HG03280 (cell line): ENCODE measurements around the gene SDE2.
A peak's percentile ranks its signal among the peaks of the same experiment; 100 is the strongest.

ENCODE experiments used
- ATAC-seq: cut with Tn5 transposase; IDR thresholded peaks from one replicate; pipeline ENCODE4 v1.9.1; 2021; ENCODE audit warnings: mild to moderate bottlenecking, moderate library complexity; ENCODE audit not compliant: unreplicated experiment

The SDE2 gene

DNA sequence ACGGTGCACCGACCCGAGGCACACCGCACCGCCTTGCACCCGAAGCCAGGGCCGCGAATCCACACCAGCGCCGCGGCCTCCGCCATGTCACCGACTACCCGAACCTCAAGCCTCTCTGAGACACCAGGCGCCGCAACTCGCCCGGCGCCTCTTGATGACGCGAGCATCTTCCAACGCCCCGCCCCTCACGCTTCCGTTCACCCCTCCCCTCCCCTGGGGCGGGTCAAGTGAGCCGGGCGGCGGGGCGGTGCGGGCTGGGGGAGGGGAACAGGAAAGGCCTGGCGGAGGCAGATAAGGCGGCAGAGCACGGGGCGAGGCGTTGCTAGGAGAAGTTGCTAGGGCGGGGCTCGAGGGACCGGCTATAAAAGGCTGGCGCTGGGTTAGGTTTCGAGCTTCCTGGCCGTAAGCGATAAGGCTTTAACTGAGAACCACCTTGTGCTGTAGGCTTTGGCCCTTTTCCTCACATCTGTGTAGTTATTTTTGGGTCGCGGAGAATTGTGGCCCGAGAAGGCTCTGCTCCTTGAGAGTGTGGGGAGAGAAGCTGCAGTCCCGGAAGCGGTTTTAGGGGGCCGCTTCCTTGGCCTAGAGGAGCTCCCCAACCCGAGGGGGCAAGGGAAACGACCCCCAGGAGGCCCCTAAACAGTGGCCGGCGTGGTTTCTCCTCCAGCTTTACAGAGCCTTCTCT, at the start of gene SDE2:
TSS of gene SDE2 (minus strand) at position 117 of the 685 bp plus-strand sequence. CDS start at position 86, 31 bp downstream.
- ATAC-seq = peak; percentile 82

DNA sequence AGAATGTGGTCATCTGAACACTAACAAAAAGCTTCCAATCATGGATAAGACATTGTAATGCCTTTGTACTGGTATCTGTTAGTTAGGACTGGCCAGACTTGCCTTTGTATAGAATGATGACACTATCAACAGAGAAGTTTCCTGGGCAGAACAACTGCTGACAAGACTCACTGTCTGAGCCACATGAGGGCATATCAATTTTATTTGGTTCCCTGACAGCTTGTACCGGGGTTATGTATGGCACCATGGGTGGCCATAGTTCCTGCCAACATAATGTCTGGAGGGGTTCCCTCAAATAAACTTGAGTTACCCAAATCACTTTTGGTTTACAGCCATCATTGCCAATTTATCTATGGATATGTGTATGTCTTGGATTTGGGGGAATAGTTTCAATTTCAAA, 49.7 kb upstream of the SDE2 start:
- ATAC-seq = no peak

DNA sequence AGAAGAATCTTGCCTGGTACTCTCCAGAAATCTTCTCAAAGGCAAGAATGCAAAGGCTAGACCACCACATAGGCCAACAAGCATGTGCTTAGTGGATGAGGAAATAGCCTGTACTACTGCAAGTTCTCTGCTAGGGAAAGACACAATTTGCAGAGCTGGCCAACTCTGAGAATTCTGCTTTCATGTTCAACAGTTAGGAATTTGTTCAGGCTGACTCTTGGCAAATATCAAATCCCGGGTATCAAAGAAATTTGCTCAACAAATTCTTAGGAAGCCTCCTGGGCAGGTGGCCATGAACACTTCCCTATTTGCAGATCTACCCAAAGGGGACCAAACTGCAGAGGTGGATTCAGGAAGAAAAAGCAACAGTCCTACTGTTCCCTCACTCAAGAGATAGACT, 48.4 kb upstream of the SDE2 start:
- ATAC-seq = no peak

DNA sequence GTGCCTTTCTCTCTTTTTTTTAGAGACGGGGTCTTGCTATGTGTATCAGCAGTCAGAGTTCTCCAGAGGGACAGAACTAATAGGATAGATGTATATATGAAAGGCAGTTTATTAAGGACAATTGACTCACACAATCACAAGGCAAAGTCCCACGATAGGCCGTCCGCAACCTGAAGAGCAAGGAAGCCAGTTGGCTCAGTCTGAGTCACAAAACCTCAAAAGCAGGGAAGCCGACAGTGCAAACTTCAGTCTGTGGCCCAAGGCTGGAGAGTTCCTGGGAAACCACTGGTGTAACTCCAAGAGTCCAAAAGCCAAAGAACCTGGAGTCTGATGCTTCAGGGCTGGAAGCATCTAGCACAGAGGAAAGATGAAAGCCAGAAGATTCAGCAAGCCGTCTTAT, 47.1 kb upstream of the SDE2 start:
- ATAC-seq = no peak

DNA sequence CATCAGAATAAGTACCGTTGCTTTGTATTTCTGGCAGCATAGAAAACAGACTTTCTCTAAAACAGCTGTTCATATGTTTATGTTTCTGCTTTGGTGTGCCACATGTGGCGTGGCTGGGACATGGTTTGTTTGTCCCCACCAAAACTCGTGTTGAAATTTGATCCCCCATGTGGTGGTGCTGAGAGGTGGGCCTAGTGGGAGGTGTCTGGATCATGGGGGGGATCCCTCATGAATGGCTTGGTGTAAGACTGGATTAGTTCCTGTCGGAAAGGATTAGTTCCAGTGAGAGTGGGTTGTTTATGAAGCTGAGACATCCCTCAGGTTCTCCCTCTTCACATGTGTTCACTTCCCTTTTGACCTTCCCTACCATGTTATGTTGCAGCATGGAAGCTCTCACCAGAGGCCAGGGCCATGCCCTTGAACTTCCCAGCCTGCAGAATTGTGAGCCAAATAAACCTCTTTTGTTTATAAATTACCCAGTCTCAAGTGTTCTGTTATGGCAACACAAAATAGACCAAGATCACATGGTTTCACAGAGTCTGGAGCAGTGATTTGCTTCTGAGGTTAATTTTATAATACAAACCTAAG, 45.5 kb upstream of the SDE2 start:
- ATAC-seq = no peak

DNA sequence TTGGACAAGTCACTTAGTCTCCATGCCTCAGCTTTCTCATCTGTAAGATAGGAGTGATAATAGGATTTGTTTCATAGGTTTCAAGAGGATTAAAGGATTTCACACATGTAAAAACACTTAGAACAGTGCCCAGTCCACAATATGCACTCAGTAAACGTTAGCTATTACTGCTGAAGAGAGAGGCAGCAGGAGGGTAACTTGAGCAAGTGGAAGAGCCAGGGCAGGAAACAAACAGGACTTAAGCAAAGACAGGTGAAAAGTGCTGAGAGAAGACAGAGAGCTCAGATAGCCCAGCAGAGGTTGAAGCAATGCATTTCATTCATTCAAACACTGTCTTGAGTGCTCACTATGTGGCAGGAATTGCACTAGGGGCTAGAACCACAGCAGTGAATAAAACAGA, 42.3 kb upstream of the SDE2 start:
- no peak for ATAC-seq

DNA sequence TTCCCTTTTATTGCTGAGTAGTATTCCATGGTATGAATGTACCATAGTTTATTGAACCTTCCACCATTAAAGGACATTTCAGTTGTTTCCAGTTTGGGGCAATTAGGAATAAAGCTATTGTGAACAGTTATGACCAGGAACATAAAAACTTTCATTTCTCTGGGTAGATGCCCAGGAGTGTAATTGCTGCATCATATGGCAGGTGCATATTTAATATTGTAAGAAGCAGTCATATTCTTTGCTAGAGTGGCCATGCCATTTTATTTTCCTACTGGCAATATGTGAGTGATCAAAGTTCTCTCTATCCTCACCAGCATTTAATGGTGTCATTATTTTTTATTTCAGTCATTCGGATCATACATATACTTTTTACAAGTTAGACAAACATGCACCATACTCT, 39.5 kb upstream of the SDE2 start:
- no peak for ATAC-seq

DNA sequence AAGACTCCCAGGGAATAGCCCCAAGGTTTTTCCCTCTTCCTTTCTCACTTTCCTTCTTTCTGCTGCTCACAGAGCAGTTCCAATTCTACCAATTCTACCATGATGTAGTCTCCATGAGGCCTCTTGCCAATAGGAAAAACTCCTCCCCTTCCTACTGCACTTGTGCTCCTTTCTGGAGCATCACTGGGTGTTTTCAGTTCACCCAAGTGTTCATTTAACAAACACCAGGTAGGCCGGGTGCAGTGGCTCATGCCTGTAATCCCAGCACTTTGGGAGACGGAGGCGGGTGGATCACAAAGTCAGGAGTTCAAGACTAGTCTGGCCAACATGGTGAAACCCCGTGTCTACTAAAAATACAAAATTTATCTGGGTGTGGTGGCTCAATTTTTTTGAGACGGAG, 36.8 kb upstream of the SDE2 start:
- no peak for ATAC-seq

DNA sequence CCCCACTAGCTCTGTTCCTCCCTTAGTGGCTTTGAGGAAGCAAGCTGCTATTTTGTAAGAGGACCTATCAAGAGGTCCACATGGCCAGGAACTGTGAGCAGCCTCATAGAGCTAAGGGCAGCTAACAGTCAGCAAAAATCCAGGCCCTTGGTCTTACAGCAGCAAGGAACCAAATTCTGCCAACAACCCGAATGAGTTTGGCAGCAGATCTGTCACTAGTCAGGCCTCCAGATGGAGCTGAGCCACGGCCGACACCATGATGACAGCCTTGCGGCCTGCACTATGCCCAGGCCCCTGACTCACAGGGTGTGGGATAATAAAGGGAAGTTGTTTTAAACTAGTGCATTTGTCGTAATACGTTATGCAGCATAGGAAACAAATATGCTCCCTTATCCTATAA, 35.3 kb upstream of the SDE2 start:
- no peak for ATAC-seq

DNA sequence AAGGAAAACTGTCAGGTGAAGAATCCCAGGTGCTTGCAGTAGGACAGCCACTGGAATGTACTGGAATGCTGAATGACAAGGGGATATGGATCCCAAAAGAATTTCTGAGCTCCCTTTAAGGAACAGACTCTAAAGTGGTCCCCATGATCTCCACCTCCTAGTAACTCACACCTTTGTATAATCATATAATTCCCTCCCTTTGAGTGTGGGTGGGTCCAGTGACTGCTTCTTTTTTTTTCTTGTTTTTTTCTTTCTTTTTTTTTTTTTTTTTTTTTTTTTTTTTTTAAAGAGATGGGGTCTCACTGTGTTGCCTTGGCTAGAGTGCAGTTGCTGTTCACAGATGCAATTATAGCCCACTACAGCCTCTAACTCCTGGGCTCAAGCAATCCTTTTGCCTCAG, 34.8 kb upstream of the SDE2 start:
- ATAC-seq = no peak

DNA sequence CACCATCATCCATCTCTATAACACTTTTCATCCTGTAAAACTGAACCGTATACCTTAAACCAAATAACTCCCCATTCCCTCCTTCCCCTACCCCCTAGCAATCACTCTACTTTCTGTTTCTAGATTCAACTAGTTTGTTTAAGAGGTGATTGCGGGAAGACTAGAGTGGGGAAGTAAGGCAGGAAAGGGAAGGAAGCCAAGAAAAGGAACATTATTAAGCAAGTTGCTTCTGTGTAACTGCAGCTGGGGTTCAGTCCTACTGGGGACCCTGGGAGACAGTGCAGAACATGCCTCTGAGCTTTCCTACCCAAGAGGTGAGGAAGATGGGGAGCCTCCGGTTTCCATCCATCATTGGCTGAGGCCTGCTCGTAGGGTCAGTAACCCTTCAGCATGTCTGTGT, 34.4 kb upstream of the SDE2 start:
- no peak for ATAC-seq

DNA sequence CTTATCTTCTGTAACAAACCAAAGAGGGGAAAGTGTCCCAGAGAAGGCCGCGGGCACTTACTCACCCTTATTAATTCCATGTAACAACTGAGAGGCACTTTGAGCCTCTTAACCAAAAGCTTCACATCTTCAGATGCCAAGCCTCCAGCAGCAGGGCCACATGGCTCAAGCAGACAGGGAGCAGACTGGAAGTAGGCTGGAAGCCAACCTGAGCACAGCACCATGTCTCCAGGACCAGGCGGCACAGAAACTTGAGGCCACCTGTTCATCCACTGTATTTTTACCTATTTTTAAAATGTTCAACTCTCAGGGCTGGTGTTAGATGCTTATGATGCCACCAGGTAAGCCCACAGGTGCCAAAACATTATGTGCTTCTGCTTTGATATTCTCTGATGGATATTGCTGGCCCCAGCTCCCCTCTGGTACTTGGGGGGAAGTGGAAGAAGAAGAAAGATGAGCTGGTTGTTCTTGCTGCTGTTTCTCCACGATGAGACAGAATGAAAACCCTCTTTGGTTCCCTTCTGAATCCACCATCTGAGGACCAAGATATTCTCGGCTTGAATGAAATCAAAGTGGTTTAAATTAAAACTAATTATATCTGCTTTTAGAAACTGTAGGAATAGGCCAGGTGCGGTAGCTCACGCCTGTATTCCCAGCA, 30.6 kb upstream of the SDE2 start:
- no peak for ATAC-seq

DNA sequence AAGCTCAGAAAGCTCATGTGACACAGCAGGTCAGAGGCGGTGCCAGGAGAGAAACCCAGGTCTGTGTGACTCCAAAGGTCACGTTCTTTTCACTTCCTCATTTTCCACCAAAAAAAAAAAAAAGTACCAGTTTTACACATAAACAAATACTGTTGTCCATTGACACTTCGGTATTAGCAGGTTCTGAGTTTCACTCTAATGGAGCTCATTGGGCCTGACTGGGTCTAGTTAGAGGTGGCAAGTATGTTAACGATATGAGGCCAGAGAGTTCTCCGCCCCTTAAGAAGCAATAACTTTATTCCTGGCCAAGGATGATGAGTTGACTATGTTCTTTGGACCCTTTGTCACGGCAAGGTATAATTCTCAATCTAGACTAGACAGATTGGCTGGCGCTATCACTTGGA, 30.0 kb upstream of the SDE2 start:
- ATAC-seq = peak; percentile 83

DNA sequence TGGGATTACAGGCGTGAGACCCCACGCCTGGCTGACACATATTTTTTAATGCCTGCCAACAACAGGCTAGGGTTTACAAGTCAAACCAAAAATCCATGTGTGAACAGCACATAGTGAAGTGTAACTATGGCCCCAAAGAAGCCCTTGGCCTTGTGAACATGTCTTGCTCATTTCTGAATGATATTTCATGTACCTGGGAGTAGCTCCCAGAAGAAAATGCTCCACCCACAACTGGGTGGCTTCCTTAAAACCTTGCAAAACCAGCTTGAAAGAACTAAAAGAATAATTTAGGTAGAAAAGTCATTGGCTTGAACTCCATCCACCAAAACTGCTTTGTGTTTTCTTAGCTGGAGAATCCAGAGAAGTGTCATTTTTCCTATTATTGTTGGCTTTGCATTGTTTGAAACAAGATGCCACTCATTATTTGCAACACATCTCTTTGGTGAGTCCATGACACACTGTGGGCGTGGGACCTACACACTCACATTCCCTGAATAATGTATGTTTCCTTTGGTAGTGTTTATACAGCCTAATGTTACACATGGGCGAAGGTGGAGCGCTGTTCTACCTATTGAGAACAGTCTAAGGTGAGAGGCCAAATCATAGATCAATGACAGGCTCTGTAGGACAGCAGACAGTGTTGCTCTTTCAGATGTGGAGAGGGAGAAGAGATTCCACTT, 28.5 kb upstream of the SDE2 start:
- no peak for ATAC-seq

DNA sequence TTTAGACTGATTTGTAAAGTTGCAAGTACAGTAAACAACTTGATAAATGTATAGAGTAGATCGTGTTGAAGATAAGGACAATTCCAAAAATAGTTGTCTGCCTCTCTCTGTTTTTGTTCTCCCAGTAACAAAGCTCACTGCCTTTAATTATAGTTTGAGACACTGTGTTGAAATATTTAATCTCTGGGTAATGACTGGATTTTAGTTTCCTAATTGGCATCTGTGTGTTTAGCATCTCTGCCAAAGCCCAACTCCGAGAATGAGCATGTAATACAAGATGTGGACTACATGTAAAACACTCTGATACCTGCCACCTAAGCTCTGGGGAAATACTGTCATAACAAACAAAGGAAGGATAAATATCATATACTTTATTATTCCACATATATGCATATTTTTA, 27.7 kb upstream of the SDE2 start:
- ATAC-seq = no peak

DNA sequence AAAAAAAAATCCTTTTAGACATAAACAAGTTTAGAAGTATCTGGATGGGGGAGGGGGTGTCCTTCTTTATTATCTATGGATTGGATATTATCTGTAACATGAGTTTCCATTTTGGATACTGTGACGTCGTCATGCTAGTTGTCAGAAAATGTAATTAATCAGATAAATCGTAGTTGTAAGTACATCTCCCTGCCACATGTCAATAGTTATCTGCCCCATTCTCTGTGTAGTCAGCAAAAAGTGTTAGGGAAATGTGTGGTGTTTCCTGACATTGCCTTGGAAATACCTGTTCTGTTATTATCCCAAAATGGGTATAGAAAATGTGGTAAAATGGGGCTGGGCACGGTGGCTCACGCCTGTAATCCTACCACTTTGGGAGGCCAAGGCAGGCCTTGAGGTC, 24.6 kb upstream of the SDE2 start:
- no peak for ATAC-seq

DNA sequence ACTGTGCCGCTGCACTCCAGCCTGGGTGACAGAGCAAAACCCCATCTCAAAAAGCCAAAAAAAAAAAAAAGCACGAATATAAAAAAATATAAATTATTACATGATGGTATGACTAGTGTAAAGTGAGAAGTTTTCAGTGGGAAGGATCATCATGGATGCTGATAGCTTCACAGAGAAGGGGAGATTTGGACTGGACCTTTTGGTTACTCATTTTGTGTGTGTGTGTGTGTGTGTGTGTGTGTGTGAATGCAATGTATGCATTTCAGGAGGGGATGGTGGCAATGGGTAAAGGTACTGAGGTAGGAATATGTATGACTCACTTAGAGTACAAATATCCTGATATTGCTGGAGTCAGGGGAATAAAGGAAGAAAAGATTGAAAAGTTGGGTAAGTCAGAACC, 22.7 kb upstream of the SDE2 start:
- ATAC-seq = no peak

DNA sequence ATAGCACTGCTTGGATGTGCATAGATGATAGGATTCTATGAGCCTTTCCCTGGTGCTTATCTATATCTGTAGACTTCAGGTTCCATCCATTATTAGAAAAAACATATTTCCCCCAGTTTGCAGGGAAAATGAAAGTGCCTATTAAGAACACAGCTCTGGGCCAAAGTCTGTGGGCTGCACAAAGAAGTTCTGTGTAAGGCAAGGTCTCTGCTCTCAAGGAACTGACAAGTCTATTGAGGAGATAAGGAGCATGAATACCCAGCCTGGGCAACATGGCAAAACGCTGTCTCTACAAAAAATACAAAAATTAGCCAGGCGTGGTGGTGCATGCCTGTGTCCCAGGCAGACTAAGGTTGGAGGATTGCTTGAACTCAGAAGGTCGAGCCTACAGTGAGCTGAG, 22.3 kb upstream of the SDE2 start:
- ATAC-seq = no peak

DNA sequence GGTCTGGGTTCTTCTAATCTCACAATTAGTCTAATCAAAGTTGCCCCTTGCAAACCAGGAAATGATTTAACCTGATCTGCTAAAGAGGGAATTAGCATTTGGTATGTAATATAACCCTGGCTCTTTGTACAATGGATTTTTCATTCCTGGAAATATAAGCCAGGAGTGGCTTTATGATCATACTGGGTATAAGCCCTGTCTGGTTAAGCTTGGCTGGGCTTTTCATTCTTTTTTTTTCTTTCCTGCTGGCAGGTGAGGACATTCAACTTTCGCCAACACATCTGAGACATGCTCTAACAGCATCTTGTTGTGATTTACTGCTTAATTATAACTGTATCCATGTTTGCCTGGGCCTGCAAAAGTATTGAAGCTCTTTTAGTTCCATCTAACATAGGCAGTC, 20.4 kb upstream of the SDE2 start:
- ATAC-seq = no peak

DNA sequence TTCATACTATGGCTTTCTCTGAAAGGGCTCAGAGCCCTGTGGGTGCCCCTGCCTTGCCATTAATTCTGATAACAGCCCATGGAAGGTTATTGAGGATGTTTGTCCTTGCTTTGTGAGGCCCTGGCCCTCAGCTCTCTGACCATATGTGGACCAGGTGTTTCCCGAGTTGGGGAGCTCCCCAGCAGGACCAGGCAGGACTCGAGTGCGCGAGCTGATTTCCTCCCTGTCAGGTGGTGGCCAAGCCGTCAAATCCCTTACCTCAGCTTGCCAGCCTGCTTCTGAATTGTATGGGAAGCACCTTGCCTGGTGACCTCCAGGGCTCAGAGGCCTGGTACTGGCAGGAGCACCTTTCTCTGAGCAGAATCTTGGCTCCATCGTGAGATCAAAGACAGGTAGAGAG, 17.9 kb upstream of the SDE2 start:
- no peak for ATAC-seq

DNA sequence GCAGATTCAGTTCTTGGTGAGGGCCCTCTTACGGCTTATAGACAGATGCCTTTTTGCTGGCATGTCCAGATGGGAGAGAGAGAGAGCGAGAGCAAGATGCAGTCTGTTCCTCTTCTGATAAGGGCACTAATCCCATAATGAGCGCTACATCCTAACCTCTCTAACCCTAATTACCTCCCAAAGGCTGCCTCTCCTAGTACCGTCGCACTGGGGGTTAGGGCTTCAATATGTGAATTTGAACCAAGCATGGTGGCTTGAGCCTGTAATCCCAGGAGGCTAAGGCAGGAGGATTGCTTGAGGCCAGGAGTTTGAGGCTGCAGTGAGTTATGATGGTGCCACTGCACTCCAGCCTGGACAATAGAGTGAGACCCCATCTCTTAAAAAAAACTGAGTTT, 10.5 kb upstream of the SDE2 start:
- no peak for ATAC-seq
